Left lung (tissue), 10 donors: Measurements from ENCODE around the gene KDM3B. TPM values are rescaled to one million over a fixed set of nuclear protein-coding genes. Genes with fewer than 3 reads are reported as not detected.

ENCODE experiments used
- ATAC-seq: fragments of 200-7000 bp; cut with Tn5 transposase; one replicate; pipeline ENCODE4 v1.9.1; 2020; ENCODE audit warnings: moderate library complexity
- DNase-seq, 4 donors: peaks; one replicate each; pipeline ENCODE4 v3.0.0-alpha.2; 2013 to 2020
- H3K27ac ChIP-seq, 2 donors: fragments of 200-600 bp; sonication (generic) in 1 of 2; one replicate each; pipeline versions ENCODE4 v1.5.0 to v1.8.0; 2020 to 2021
- H3K27me3 ChIP-seq, 2 donors: fragments of 200-600 bp; sonication (generic) in 1 of 2; one replicate each; pipeline versions ENCODE4 v1.5.0 to v1.8.0; 2020 to 2021
- H3K36me3 ChIP-seq, 2 donors: fragments of 200-600 bp; sonication (generic) in 1 of 2; one replicate each; pipeline versions ENCODE4 v1.5.0 to v1.8.0; 2020 to 2021
- H3K4me1 ChIP-seq, 2 donors: fragments of 200-600 bp; one replicate each; pipeline ENCODE4 v1.8.0; 2021
- H3K4me3 ChIP-seq, 2 donors: fragments of 200-600 bp; sonication (generic) in 1 of 2; one replicate each; pipeline versions ENCODE4 v1.5.0 to v1.8.0; 2020 to 2021; ENCODE audit warnings: mild to moderate bottlenecking in 1 of 2
- H3K9me3 ChIP-seq, 2 donors: fragments of 200-600 bp; sonication (generic) in 1 of 2; one replicate each; pipeline versions ENCODE4 v1.5.0 to v1.8.0; 2020 to 2021
- intact Hi-C, 2 donors: fragments of 100-400 bp; cut with DNase I; formaldehyde crosslinking; loops; one replicate each; pipeline versions ENCODE4 v1.11.2 to v1.14.2; 2022
- polyA plus RNA-seq, 6 donors: library from polyadenylated mRNA; unstranded; fragments of 120-200 nt; gene quantifications; one replicate each; pipeline ENCODE4 v1.2.1, GENCODE V29; 2013; ENCODE audit not compliant: insufficient read length in 6 of 6
- total RNA-seq, 2 donors: library from RNA; stranded (reverse); fragmentation: NEBNext Ultra II Directional; extraction: Animal tissue kit (Norgen Biotek cat#: 25700); gene quantifications; one replicate each; pipeline ENCODE4 v1.2.1, GENCODE V29; 2021
- TF ChIP-seq, protein P1 (sequence below), 2 donors: fragments of 200-600 bp; sonication (generic) in 1 of 2; IDR thresholded peaks; one replicate each; pipeline versions ENCODE4 v1.5.0 to v1.8.0; 2021; ENCODE audit warnings: antibody characterized with exemption in 2 of 2
- donor health status: DM: no; HTN: yes; CAD: no.
- donor health status: DM: no; HTN: no; CAD: no.

Gene KDM3B
- total and polyA plus RNA-seq, 8 donors: 47.5 to 96.3 (median 79.5) TPM

DNA sequence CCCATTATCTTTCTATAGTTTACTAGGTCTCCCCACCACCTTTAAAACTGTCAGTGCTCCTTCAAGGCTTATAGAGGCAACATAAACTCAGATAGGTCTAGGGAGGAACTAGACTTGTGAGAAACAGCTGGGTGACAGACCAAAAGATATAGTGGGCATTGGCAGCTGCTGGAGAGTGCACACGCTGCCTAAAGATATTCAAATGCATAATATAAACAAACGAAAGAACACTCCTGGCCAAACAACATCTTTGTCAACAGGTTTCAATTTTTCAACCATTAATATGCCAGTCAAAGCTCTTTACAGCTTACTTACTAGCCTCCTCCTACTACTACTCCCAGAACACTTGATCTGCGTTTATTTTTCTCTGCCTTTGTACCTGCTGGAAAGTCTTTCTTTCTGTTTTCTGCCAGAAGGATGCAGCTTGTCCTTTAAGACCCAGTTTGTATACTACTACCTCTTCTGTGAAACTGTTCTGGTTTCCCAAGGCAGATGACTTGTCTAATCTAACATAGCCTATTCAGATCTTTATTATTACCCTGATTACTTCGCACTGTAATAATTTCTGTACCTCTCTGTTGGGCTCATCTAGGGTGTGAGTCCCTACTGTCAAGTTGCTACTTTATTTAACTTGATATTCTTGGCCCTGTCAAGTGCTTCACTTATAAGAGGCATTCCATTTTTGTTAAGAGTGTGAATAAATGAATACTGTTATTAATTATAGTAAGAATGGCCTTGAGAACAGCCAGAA, 14.3 kb downstream of the KDM3B start:
- Histone ChIP-seq H3K27me3 (no peaks in the 10 kb centered on the region), H3K9me3 (no peaks in the 10 kb centered on the region), H3K4me3 (no peak overlapping the region), H3K4me1 (peaks cover 10 to 65% of the 10 kb centered on the region in 2 donors), H3K27ac (peak overlapping the region in 1 of 2 donors; percentile 19), H3K36me3 (no peaks in the 10 kb centered on the region)
- no peak for DNase-seq
- ATAC-seq: peak; percentile 32
- intact Hi-C loops: no loop called here
- TF ChIP-seq, protein P1, sequence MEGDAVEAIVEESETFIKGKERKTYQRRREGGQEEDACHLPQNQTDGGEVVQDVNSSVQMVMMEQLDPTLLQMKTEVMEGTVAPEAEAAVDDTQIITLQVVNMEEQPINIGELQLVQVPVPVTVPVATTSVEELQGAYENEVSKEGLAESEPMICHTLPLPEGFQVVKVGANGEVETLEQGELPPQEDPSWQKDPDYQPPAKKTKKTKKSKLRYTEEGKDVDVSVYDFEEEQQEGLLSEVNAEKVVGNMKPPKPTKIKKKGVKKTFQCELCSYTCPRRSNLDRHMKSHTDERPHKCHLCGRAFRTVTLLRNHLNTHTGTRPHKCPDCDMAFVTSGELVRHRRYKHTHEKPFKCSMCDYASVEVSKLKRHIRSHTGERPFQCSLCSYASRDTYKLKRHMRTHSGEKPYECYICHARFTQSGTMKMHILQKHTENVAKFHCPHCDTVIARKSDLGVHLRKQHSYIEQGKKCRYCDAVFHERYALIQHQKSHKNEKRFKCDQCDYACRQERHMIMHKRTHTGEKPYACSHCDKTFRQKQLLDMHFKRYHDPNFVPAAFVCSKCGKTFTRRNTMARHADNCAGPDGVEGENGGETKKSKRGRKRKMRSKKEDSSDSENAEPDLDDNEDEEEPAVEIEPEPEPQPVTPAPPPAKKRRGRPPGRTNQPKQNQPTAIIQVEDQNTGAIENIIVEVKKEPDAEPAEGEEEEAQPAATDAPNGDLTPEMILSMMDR (IDR thresholded peaks at IDR 0.05): no peak

DNA sequence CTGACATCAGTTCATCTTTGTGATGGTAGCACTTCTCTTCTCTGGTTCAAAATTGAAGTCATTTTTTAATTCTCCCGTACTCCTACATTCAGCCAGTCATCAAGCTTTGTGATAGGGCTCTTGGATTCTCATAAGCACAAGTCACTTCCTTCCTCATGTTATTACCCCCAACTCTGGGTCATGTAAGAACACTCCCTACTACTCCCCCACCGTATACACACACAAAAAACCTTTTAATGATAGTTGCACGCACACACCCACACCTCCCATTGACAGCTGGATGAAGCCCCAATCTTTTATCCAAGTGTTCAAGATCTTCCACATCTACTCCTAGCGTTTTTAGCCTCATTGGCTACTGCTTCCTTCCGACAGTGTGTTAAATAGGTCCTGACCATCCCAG, 16.8 kb downstream of the KDM3B start:
- intact Hi-C loops: no loop called here
- H3K4me1 ChIP-seq: peaks cover 11 to 68% of the 10 kb centered on the region in 2 donors
- H3K4me3 ChIP-seq: no peak overlapping the region
- no peaks in the 10 kb centered on the region for H3K9me3 ChIP-seq
- DNase-seq: no peak
- H3K27me3 ChIP-seq: no peaks in the 10 kb centered on the region
- peaks cover 0 to 13% of the 10 kb centered on the region in 2 donors for H3K36me3 ChIP-seq
- peak overlapping the region; percentile 41 to 94 for H3K27ac ChIP-seq
- TF ChIP-seq, protein P1 (IDR thresholded peaks at IDR 0.05): no peak
- ATAC-seq: peak; percentile 24

DNA sequence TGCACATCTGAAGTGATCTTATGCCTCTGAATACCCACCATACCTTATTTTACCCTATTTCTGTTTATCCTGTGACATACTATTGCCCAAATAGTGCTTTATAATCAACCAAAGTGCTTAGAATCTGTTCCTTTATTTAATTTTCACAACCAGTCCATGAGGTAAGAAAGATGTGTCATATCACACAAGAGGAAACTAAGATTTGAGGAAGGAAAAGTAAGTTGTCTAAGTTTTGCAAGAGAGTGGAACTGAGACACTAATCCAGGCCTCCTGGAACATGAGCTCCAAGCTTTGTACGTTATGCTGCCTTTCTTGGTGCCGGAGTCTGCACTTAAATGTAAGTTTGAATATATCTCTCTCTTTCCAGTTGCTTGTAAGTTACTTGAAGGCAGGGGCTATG, 17.2 kb downstream of the KDM3B start:
- H3K27me3 ChIP-seq: no peaks in the 10 kb centered on the region
- peak overlapping the region in 1 of 2 donors; percentile 11 for H3K4me3 ChIP-seq
- peak; percentile 67 for ATAC-seq
- peak overlapping the region; percentile 41 to 94 for H3K27ac ChIP-seq
- intact Hi-C loops: no loop called here
- no peaks in the 10 kb centered on the region for H3K9me3 ChIP-seq
- peaks cover 0 to 17% of the 10 kb centered on the region in 2 donors for H3K36me3 ChIP-seq
- no peak for DNase-seq
- TF ChIP-seq, protein P1 (IDR thresholded peaks at IDR 0.05): no peak
- H3K4me1 ChIP-seq: peaks cover 11 to 68% of the 10 kb centered on the region in 2 donors

DNA sequence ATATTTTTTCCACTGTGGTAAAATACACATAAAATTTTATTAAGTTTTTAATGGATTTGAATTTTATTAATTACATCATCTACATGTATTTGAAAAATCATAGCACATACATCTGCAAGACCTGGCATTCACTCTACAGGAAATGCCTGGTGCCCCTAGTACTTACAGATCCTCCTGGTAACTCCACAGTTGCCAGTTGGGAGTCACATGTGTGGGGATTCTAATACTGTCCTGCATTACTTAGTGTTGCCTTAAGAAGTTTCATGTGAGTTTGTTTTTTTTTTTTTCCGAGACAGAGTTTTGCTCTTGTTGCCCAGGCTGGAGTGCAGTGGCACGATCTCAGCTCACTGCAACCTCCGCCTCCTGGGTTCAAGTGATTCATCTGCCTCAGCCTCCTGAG, 18.1 kb downstream of the KDM3B start:
- intact Hi-C loops: no loop called here
- Histone ChIP-seq H3K4me1 (peaks cover 11 to 68% of the 10 kb centered on the region in 2 donors), H3K9me3 (no peaks in the 10 kb centered on the region), H3K36me3 (peaks cover 0 to 25% of the 10 kb centered on the region in 2 donors), H3K27me3 (no peaks in the 10 kb centered on the region), H3K4me3 (peak overlapping the region in 1 of 2 donors; percentile 11), H3K27ac (peak overlapping the region in 1 of 2 donors; percentile 94)
- TF ChIP-seq, protein P1 (IDR thresholded peaks at IDR 0.05): no peak
- ATAC-seq: no peak
- no peak for DNase-seq

DNA sequence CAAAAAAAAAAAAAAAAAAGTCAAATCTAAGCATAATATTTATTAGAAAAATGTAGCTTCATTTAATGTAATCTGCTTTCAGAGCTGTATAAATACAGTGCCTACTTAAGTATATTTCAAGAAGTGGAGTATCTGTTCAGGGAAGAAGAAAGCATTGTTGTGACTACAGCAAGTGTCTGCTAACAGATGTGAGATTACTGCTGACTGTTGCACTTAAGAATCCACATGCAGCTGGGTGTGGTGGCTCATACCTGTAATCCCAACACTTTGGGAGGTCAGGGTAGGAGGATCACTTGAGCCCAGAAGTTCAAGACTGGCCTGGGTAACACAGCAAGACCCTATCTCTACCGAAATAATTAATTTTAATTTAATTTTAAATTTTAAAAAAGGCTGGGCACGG, 19.0 kb downstream of the KDM3B start:
- H3K9me3 ChIP-seq: no peaks in the 10 kb centered on the region
- intact Hi-C loops: no loop called here
- TF ChIP-seq, protein P1 (IDR thresholded peaks at IDR 0.05): no peak
- no peak overlapping the region for H3K4me3 ChIP-seq
- H3K27me3 ChIP-seq: no peaks in the 10 kb centered on the region
- peaks cover 0 to 35% of the 10 kb centered on the region in 2 donors for H3K36me3 ChIP-seq
- no peak for ATAC-seq
- no peak for DNase-seq
- peaks cover 11 to 60% of the 10 kb centered on the region in 2 donors for H3K4me1 ChIP-seq
- H3K27ac ChIP-seq: peak overlapping the region in 1 of 2 donors; percentile 94
